ENCODE data around the gene TAS2R42. TPM values are rescaled to one million over a fixed set of nuclear protein-coding genes. Genes with fewer than 3 reads are reported as not detected.

TAS2R42 gene
- polyA plus RNA-seq, 2 of the 4 experiments (the other 2 are of a cell fraction) = not detected

- H3K4me2 ChIP-seq = no peak overlapping the region
- POLR2A ChIA-PET = interaction anchor here (0.8 kb wide), 1 partner anchor 11 kb away, joined by 3 read pairs; no protein-coding TSS in a partner anchor
- H3K9me3 ChIP-seq = no peaks in the 10 kb centered on the region
- H3K27ac ChIP-seq = no peak overlapping the region
- TF ChIP-seq ELK1 (IDR thresholded peaks at IDR 0.05; ENCODE audit: low read depth, low read length) (no peak), TP53 (CRISPR knock-in tag; IDR thresholded peaks at IDR 0.05) (no peak), HDAC2 (IDR thresholded peaks at IDR 0.05) (no peak), RAD21 (conservative IDR thresholded peaks at IDR 0.05 in 1 of 2, IDR thresholded peaks at IDR 0.05 in 1 of 2) (no peak), CHD2 (IDR thresholded peaks at IDR 0.05; ENCODE audit: low read length, partially characterized antibody) (no peak), HOXB5 (CRISPR knock-in tag; IDR thresholded peaks at IDR 0.05) (no peak), EHMT2 (IDR thresholded peaks at IDR 0.05; ENCODE audit: low read depth) (no peak), FOXS1 (CRISPR knock-in tag; IDR thresholded peaks at IDR 0.05) (no peak), CTCF (IDR thresholded peaks at IDR 0.05) (no peak), SMC3 (IDR thresholded peaks at IDR 0.05) (no peak), ZC3H11A (IDR thresholded peaks at IDR 0.05) (no peak), HMGXB4 (CRISPR knock-in tag; IDR thresholded peaks at IDR 0.05; ENCODE audit: borderline replicate concordance) (no peak), BHLHE40 (IDR thresholded peaks at IDR 0.05; ENCODE audit: low read depth, low read length) (no peak), HES2 (IDR thresholded peaks at IDR 0.05) (no peak), TFCP2L1 (CRISPR knock-in tag; IDR thresholded peaks at IDR 0.05) (no peak), RFX5 (IDR thresholded peaks at IDR 0.05) (no peak), NPAS2 (CRISPR knock-in tag; IDR thresholded peaks at IDR 0.05; ENCODE audit: borderline replicate concordance) (no peak)
- ATAC-seq (no peak), FAIRE-seq (no peak), DNase-seq (ENCODE audit: low read depth in 1 of 2, low spot score in 1 of 2) (no peak)
- CTCF ChIA-PET = interaction anchor here (0.9 to 1.4 kb wide), 2 partner anchors 11 to 17 kb away, joined by 3 to 5 read pairs; no protein-coding TSS in a partner anchor
- H3K4me1 ChIP-seq = no peaks in the 10 kb centered on the region
- no peak overlapping the region for H3K4me3 ChIP-seq
These were observed 4.2 kb downstream of the TAS2R42 start for GRCh38 chr12:11182529-11182928.

GRCh38 chr12:11178250-11178649 is 8.5 kb downstream of the TAS2R42 start:
- CTCF ChIA-PET = no interaction called here
- TF ChIP-seq RNF2 (IDR thresholded peaks at IDR 0.05; ENCODE audit: borderline replicate concordance, low read depth) (no peak), HOXB13 (CRISPR knock-in tag; IDR thresholded peaks at IDR 0.05; ENCODE audit: low read depth) (no peak), SMC3 (IDR thresholded peaks at IDR 0.05) (no peak), CHD4 (IDR thresholded peaks at IDR 0.05; ENCODE audit: borderline replicate concordance) (no peak), ATOH8 (CRISPR knock-in tag; IDR thresholded peaks at IDR 0.05; ENCODE audit: low read depth) (no peak), EHMT2 (IDR thresholded peaks at IDR 0.05; ENCODE audit: low read depth) (no peak), KDM5A (IDR thresholded peaks at IDR 0.05) (no peak), NR3C1 (IDR thresholded peaks at IDR 0.05) (no peak), CBX2 (IDR thresholded peaks at IDR 0.05; ENCODE audit: borderline replicate concordance, low read depth) (no peak), FOSL2 (IDR thresholded peaks at IDR 0.05) (no peak), FOSL2 (CRISPR knock-in tag; IDR thresholded peaks at IDR 0.05) (no peak), RCOR1 (IDR thresholded peaks at IDR 0.05; ENCODE audit: low read depth, low read length) (no peak), TFCP2L1 (CRISPR knock-in tag; IDR thresholded peaks at IDR 0.05) (no peak), GATA3 (IDR thresholded peaks at IDR 0.05; ENCODE audit: borderline replicate concordance) (no peak), ZFP36 (IDR thresholded peaks at IDR 0.05; ENCODE audit: borderline replicate concordance, partially characterized antibody) (no peak), EP300 (IDR thresholded peaks at IDR 0.05) (no peak)
- FAIRE-seq = no peak

More at GRCh38 chr12:11178250-11178649, 8.5 kb downstream of the TAS2R42 start:
- DNase-seq (ENCODE audit: low read depth in 1 of 2, low spot score in 1 of 2) (no peak), ATAC-seq (no peak)
- Histone ChIP-seq H3K4me3 (no peak overlapping the region), H3K27ac (no peak overlapping the region), H3K4me1 (peaks cover 4% of the 10 kb centered on the region; the same call in 2 of the 3 replicates), H3K9me3 (no peaks in the 10 kb centered on the region), H3K4me2 (no peak overlapping the region)
- POLR2A ChIA-PET = no interaction called here
- WGBS (ENCODE audit: missing lambda C conversion rate) = 92% methylated on average over 1 of the region's 1 CpG

Measured in A549 (cell line).